Panc1 (cell line): ENCODE measurements around the gene PCNX2. TPM values are rescaled to one million over a fixed set of nuclear protein-coding genes. Genes with fewer than 3 reads are reported as not detected.

Source experiments
- ATAC-seq: fragments of 200-7000 bp; cut with Tn5 transposase; 2 replicates; pipeline ENCODE4 v1.9.1; 2020; ENCODE audit warnings: mild to moderate bottlenecking, moderate library complexity
- BruUV-seq: library from RNA; stranded (reverse); fragments of 400-500 nt; replicated peaks from 2 replicates; lab custom pipeline; 2021; lab: Mats Ljungman, UMichigan
- CTCF ChIA-PET: fragments of 300-600 bp; sonication (Branson Sonifier 250); formaldehyde crosslinking; loops from one replicate; lab custom pipeline; 2022; ENCODE audit warnings: antibody characterized with exemption; lab: Charles Lee
- POLR2A ChIA-PET: fragments of 300-600 bp; sonication (Branson Sonifier 250); formaldehyde crosslinking; loops from one replicate; lab custom pipeline; 2022; ENCODE audit warnings: antibody characterized with exemption; lab: Charles Lee
- DNase-seq: peaks from one replicate; pipeline ENCODE4 v3.0.0-alpha.2; 2010; ENCODE audit warnings: low read depth, low spot score
- H3K27ac ChIP-seq: 2 replicates; pipeline ENCODE4 v1.5.1; 2011; ENCODE audit warnings: mild to moderate bottlenecking, low read length, inconsistent platforms
- H3K27me3 ChIP-seq: fragments of 200-500 bp; sonication (Bioruptor generic); 2 replicates; pipeline ENCODE4 v1.6.0; 2014; ENCODE audit warnings: low read length, inconsistent platforms; ENCODE audit not compliant: control insufficient read depth, insufficient read depth
- H3K36me3 ChIP-seq: fragments of 200-500 bp; sonication (Bioruptor generic); 2 replicates; pipeline ENCODE4 v1.5.1; 2014; ENCODE audit warnings: inconsistent platforms, mild to moderate bottlenecking, low read length, moderate library complexity; ENCODE audit not compliant: control insufficient read depth, insufficient read depth
- H3K4me1 ChIP-seq: 2 replicates; pipeline ENCODE4 v1.5.1; 2011; ENCODE audit warnings: inconsistent platforms, mild to moderate bottlenecking, low read length, moderate library complexity; ENCODE audit not compliant: control insufficient read depth, insufficient read depth
- H3K4me3 ChIP-seq, 2 experiments: 2 replicates each; pipeline ENCODE4 v1.5.1; 2011 to 2012; ENCODE audit warnings: low read depth in 2 of 2, low read length in 2 of 2, mild to moderate bottlenecking in 2 of 2, inconsistent platforms in 1 of 2, moderate library complexity in 1 of 2
- H3K9me3 ChIP-seq: fragments of 200-500 bp; sonication (Bioruptor generic); 2 replicates; pipeline ENCODE4 v1.5.1; 2014; ENCODE audit warnings: low read depth, mild to moderate bottlenecking, inconsistent platforms, low read length, moderate library complexity; ENCODE audit not compliant: control insufficient read depth, insufficient read depth
- POLR2AphosphoS5 ChIP-seq: IDR thresholded peaks from 2 replicates; pipeline ENCODE4 v1.6.1; 2012; ENCODE audit warnings: mild to moderate bottlenecking, low read depth, low read length, moderate library complexity
- SIN3A ChIP-seq: IDR thresholded peaks from 2 replicates; pipeline ENCODE4 v1.6.1; 2012; ENCODE audit warnings: low read depth, mild to moderate bottlenecking, low read length, moderate library complexity, borderline replicate concordance; ENCODE audit not compliant: insufficient read depth
- TCF7L2 ChIP-seq: IDR thresholded peaks from 2 replicates; pipeline ENCODE4 v1.6.1; 2011; ENCODE audit warnings: mild to moderate bottlenecking, low read depth, low read length, inconsistent platforms
- in situ Hi-C: cut with HindIII; loops from 2 replicates; pipeline ENCODE4 v1.10.0; 2016; ENCODE audit warnings: low sequenced_read_pairs, low pct_unique_long_range_greater_than_20kb
- intact Hi-C: fragments of 100-400 bp; cut with micrococcal nuclease; formaldehyde crosslinking; loops from one replicate; pipeline ENCODE4 v1.10.0; 2022; ENCODE audit not compliant: unreplicated experiment
- total RNA-seq: library from RNA; stranded (reverse); gene quantifications from one replicate; pipeline ENCODE4 v1.2.1, GENCODE V29; 2021; ENCODE audit not compliant: unreplicated experiment
- TF ChIP-seq, protein P1 (sequence below): fragments of 450-650 bp; IDR thresholded peaks from 2 replicates; pipeline ENCODE4 v1.5.1; 2017; ENCODE audit warnings: mild to moderate bottlenecking
- TF ChIP-seq, protein P2 (sequence below), 2 experiments: IDR thresholded peaks; 2 replicates each; pipeline ENCODE4 v1.6.1; 2011 to 2012; ENCODE audit warnings: low read depth in 2 of 2, control low read depth in 1 of 2, low read length in 1 of 2, mild to moderate bottlenecking in 1 of 2, moderate library complexity in 1 of 2; ENCODE audit not compliant: insufficient read depth in 1 of 2

PCNX2 gene
- total RNA-seq, 1 experiment from 2014 or later: 2.6 TPM

DNA sequence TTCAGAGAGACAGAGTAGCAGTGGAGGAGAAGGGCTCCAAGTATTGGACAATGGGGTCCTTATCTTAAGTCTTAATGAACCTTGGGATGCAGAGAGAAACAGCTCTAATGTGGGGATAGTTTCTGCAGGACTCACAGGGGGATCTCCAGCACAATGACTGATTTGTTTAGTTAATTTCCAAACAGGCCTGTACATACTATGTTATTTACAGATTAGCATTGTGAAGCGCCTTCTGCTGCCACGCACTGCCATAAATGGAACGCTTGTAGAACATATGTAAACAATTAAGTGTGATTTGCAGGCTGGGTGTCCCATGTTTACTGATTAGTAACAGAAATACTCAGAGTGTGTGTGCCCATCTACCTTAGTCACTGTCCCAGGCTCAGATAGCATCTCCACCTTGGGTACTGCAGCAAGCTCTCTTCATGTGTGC is 289.0 kb downstream of the PCNX2 start:
- in situ Hi-C loops: no loop called here
- no peak for DNase-seq
- TF ChIP-seq SIN3A: no peak
- TF ChIP-seq, protein P1, sequence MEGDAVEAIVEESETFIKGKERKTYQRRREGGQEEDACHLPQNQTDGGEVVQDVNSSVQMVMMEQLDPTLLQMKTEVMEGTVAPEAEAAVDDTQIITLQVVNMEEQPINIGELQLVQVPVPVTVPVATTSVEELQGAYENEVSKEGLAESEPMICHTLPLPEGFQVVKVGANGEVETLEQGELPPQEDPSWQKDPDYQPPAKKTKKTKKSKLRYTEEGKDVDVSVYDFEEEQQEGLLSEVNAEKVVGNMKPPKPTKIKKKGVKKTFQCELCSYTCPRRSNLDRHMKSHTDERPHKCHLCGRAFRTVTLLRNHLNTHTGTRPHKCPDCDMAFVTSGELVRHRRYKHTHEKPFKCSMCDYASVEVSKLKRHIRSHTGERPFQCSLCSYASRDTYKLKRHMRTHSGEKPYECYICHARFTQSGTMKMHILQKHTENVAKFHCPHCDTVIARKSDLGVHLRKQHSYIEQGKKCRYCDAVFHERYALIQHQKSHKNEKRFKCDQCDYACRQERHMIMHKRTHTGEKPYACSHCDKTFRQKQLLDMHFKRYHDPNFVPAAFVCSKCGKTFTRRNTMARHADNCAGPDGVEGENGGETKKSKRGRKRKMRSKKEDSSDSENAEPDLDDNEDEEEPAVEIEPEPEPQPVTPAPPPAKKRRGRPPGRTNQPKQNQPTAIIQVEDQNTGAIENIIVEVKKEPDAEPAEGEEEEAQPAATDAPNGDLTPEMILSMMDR: no peak
- TF ChIP-seq, protein P2, sequence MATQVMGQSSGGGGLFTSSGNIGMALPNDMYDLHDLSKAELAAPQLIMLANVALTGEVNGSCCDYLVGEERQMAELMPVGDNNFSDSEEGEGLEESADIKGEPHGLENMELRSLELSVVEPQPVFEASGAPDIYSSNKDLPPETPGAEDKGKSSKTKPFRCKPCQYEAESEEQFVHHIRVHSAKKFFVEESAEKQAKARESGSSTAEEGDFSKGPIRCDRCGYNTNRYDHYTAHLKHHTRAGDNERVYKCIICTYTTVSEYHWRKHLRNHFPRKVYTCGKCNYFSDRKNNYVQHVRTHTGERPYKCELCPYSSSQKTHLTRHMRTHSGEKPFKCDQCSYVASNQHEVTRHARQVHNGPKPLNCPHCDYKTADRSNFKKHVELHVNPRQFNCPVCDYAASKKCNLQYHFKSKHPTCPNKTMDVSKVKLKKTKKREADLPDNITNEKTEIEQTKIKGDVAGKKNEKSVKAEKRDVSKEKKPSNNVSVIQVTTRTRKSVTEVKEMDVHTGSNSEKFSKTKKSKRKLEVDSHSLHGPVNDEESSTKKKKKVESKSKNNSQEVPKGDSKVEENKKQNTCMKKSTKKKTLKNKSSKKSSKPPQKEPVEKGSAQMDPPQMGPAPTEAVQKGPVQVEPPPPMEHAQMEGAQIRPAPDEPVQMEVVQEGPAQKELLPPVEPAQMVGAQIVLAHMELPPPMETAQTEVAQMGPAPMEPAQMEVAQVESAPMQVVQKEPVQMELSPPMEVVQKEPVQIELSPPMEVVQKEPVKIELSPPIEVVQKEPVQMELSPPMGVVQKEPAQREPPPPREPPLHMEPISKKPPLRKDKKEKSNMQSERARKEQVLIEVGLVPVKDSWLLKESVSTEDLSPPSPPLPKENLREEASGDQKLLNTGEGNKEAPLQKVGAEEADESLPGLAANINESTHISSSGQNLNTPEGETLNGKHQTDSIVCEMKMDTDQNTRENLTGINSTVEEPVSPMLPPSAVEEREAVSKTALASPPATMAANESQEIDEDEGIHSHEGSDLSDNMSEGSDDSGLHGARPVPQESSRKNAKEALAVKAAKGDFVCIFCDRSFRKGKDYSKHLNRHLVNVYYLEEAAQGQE (IDR thresholded peaks at IDR 0.05; ENCODE audit: insufficient read depth in 1 of 2, low read depth in 2 of 2, low read length in 1 of 2): no peak
- TF ChIP-seq TCF7L2: no peak
- TF ChIP-seq POLR2AphosphoS5: no peak
- H3K4me1 ChIP-seq: no peaks in the 10 kb centered on the region
- BruUV-seq: no TSS peak
- no peak overlapping the region for H3K27ac ChIP-seq
- no peaks in the 10 kb centered on the region for H3K36me3 ChIP-seq
- intact Hi-C loops: no loop called here
- CTCF ChIA-PET: interaction anchor here (0.7 kb wide), 1 partner anchor 55 kb away, joined by 3 read pairs; no protein-coding TSS in a partner anchor
- no peak overlapping the region for H3K4me3 ChIP-seq
- H3K9me3 ChIP-seq: no peaks in the 10 kb centered on the region
- POLR2A ChIA-PET: no interaction called here
- no peak for ATAC-seq
- H3K27me3 ChIP-seq: no peaks in the 10 kb centered on the region

DNA sequence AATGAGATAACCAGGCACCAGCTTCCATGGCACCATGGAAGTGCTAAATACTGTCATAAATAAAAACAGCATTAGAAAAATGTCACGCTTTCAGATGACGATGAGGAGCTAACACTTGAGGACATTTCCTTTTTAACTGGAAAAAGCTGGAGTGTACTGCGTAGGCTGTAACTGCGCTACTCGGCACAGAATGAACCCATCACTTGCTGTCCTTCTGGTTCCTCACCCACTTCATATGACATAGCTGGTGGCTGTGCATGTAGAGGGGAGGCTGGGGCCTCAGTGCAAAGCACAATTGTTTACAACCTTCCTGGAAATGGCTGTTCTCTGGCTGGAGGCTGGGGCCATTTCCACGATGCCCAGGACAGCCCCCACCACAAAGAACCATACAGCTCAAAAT is 289.4 kb downstream of the PCNX2 start:
- no peaks in the 10 kb centered on the region for H3K27me3 ChIP-seq
- in situ Hi-C loops: no loop called here
- H3K9me3 ChIP-seq: no peaks in the 10 kb centered on the region
- DNase-seq: no peak
- no peaks in the 10 kb centered on the region for H3K4me1 ChIP-seq
- ChIA-PET POLR2A (no interaction called here), CTCF (interaction anchor here (0.7 kb wide), 1 partner anchor 55 kb away, joined by 3 read pairs; no protein-coding TSS in a partner anchor)
- intact Hi-C loops: no loop called here
- ATAC-seq: no peak
- H3K27ac ChIP-seq: no peak overlapping the region
- BruUV-seq: no TSS peak
- H3K36me3 ChIP-seq: no peaks in the 10 kb centered on the region
- no peak overlapping the region for H3K4me3 ChIP-seq
- TF ChIP-seq SIN3A: no peak
- no peak for TF ChIP-seq TCF7L2
- TF ChIP-seq POLR2AphosphoS5: no peak
- TF ChIP-seq, protein P2 (IDR thresholded peaks at IDR 0.05; ENCODE audit: insufficient read depth in 1 of 2, low read depth in 2 of 2, low read length in 1 of 2): no peak
- TF ChIP-seq, protein P1: no peak
